Measurements from ENCODE around the gene KCNJ14.
A peak's percentile ranks its signal among the peaks of the same experiment; 100 is the strongest.

Gene KCNJ14

GRCh38 chr19:48455171-48455907 is at the start of gene KCNJ14:
TSS of gene KCNJ14 (plus strand) at chr19:48455574. CDS start at chr19:48461725, 6,151 bp downstream.
- Histone ChIP-seq H3K36me3 (ENCODE audit: insufficient read depth, low read depth, low read length) (peaks cover 61% of the 10 kb centered on the region), H3K9me3 (ENCODE audit: insufficient read depth, low read depth, low read length) (no peaks in the 10 kb centered on the region), H3K4me1 (ENCODE audit: insufficient read depth, low read length) (no peaks in the 10 kb centered on the region), H3K27ac (ENCODE audit: low read length) (no peak within 1 kb of the TSS), H3K9ac (ENCODE audit: low read depth, low read length) (no peak within 1 kb of the TSS), H3K27me3 (ENCODE audit: insufficient read depth, low read length) (no peaks in the 10 kb centered on the region), H3K4me3 (ENCODE audit: low read length) (no peak within 1 kb of the TSS)

DNA sequence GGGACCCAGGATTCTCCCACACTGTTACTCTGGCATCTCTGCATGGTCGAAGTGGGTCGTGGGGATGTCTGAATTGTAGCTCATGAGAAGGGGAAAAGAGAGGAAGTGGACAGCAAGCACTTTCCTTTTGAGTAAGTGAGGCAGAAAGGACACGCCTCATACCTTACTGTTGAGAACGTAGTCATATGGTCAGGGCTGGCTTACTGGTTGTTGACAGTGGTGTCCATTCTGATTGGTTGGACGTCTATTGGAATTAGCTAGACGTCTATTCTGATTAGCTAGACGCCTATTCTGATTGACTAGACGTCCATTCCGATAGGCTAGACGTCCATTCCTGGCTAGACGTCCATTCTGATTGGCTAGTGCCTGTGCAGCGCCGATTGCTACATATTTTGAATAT is 49.5 kb upstream of the KCNJ14 start:
- Histone ChIP-seq H3K4me1 (ENCODE audit: insufficient read depth, low read length) (peaks cover 6% of the 10 kb centered on the region; the same call in 1 of the 2 replicates), H3K9ac (ENCODE audit: low read depth, low read length) (no peak overlapping the region), H3K9me3 (ENCODE audit: insufficient read depth, low read depth, low read length) (no peaks in the 10 kb centered on the region), H3K36me3 (ENCODE audit: insufficient read depth, low read depth, low read length) (no peaks in the 10 kb centered on the region), H3K4me3 (ENCODE audit: low read length) (no peak overlapping the region), H3K27ac (ENCODE audit: low read length) (no peak overlapping the region), H3K27me3 (ENCODE audit: insufficient read depth, low read length) (no peaks in the 10 kb centered on the region)

- no peaks in the 10 kb centered on the region for H3K9me3 ChIP-seq (ENCODE audit: insufficient read depth, low read depth, low read length)
- peak overlapping the region; percentile 71 for H3K4me3 ChIP-seq (ENCODE audit: low read length)
- H3K27me3 ChIP-seq (ENCODE audit: insufficient read depth, low read length), result peaks cover 7% of the 10 kb centered on the region; the same call in 1 of the 2 replicates
- 0 out of 2 replicates have a peak, but pooled peaks cover 3% of the 10 kb centered on the region for H3K4me1 ChIP-seq (ENCODE audit: insufficient read depth, low read length)
- H3K9ac ChIP-seq (ENCODE audit: low read depth, low read length), result peak overlapping the region; percentile 58; the same call in 1 of the 2 replicates
- H3K36me3 ChIP-seq (ENCODE audit: insufficient read depth, low read depth, low read length), result no peaks in the 10 kb centered on the region
- H3K27ac ChIP-seq (ENCODE audit: low read length), result no peak overlapping the region
These were observed 41.3 kb upstream of the KCNJ14 start for GRCh38 chr19:48413879-48414587.

DNA sequence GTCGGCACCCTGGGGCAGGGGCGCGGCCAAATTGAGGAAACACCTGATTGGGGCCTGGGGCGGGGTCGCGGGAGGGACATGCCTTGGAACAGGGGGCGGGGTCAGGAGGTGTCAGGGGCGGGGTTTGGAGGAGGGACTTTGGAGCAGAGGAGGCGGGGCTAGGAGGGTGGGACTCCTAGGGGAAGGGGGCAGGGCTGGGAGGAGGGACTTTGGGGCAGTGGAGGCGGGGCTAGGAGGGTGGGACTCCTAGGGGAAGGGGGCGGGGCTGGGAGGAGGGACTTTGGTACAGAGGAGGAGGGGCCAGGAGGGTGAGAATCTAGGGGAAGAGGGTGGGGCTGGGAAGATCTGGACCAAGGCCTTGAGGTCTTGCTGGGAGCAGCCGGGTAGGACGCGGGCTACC is 40.0 kb upstream of the KCNJ14 start:
- Histone ChIP-seq H3K27ac (ENCODE audit: low read length) (no peak overlapping the region), H3K4me3 (ENCODE audit: low read length) (peak overlapping the region; percentile 71; the same call in 1 of the 2 replicates), H3K27me3 (ENCODE audit: insufficient read depth, low read length) (peaks cover 7% of the 10 kb centered on the region; the same call in 1 of the 2 replicates), H3K9ac (ENCODE audit: low read depth, low read length) (no peak overlapping the region), H3K4me1 (ENCODE audit: insufficient read depth, low read length) (peaks cover 3% of the 10 kb centered on the region; the same call in 1 of the 2 replicates), H3K9me3 (ENCODE audit: insufficient read depth, low read depth, low read length) (no peaks in the 10 kb centered on the region), H3K36me3 (ENCODE audit: insufficient read depth, low read depth, low read length) (no peaks in the 10 kb centered on the region)

- H3K9me3 ChIP-seq (ENCODE audit: insufficient read depth, low read depth, low read length), result no peaks in the 10 kb centered on the region
- no peak overlapping the region for H3K27ac ChIP-seq (ENCODE audit: low read length)
- H3K9ac ChIP-seq (ENCODE audit: low read depth, low read length), result no peak overlapping the region
- peaks cover 7% of the 10 kb centered on the region; the same call in 1 of the 2 replicates for H3K27me3 ChIP-seq (ENCODE audit: insufficient read depth, low read length)
- H3K36me3 ChIP-seq (ENCODE audit: insufficient read depth, low read depth, low read length), result no peaks in the 10 kb centered on the region
- no peak overlapping the region for H3K4me3 ChIP-seq (ENCODE audit: low read length)
- H3K4me1 ChIP-seq (ENCODE audit: insufficient read depth, low read length), result peaks cover 3% of the 10 kb centered on the region; the same call in 1 of the 2 replicates
These were observed 39.6 kb upstream of the KCNJ14 start for GRCh38 chr19:48415806-48416221.

- no peak overlapping the region for H3K4me3 ChIP-seq (ENCODE audit: low read length)
- H3K9ac ChIP-seq (ENCODE audit: low read depth, low read length), result no peak overlapping the region
- H3K27me3 ChIP-seq (ENCODE audit: insufficient read depth, low read length), result peaks cover 7% of the 10 kb centered on the region; the same call in 1 of the 2 replicates
- H3K9me3 ChIP-seq (ENCODE audit: insufficient read depth, low read depth, low read length), result no peaks in the 10 kb centered on the region
- no peak overlapping the region for H3K27ac ChIP-seq (ENCODE audit: low read length)
- no peaks in the 10 kb centered on the region for H3K36me3 ChIP-seq (ENCODE audit: insufficient read depth, low read depth, low read length)
- H3K4me1 ChIP-seq (ENCODE audit: insufficient read depth, low read length), result peaks cover 3% of the 10 kb centered on the region; the same call in 1 of the 2 replicates
These were observed 38.0 kb upstream of the KCNJ14 start for GRCh38 chr19:48417421-48417820.

- Histone ChIP-seq H3K36me3 (ENCODE audit: insufficient read depth, low read depth, low read length) (no peaks in the 10 kb centered on the region), H3K4me3 (ENCODE audit: low read length) (no peak overlapping the region), H3K9ac (ENCODE audit: low read depth, low read length) (no peak overlapping the region), H3K9me3 (ENCODE audit: insufficient read depth, low read depth, low read length) (no peaks in the 10 kb centered on the region), H3K4me1 (ENCODE audit: insufficient read depth, low read length) (peaks cover 2% of the 10 kb centered on the region; the same call in 1 of the 2 replicates), H3K27ac (ENCODE audit: low read length) (no peak overlapping the region), H3K27me3 (ENCODE audit: insufficient read depth, low read length) (peaks cover 7% of the 10 kb centered on the region; the same call in 1 of the 2 replicates)
These were observed 36.9 kb upstream of the KCNJ14 start for GRCh38 chr19:48418317-48419064.

GRCh38 chr19:48419158-48419920 is 36.0 kb upstream of the KCNJ14 start:
- no peaks in the 10 kb centered on the region for H3K9me3 ChIP-seq (ENCODE audit: insufficient read depth, low read depth, low read length)
- peaks cover 4% of the 10 kb centered on the region; the same call in 1 of the 2 replicates for H3K27me3 ChIP-seq (ENCODE audit: insufficient read depth, low read length)
- no peak overlapping the region for H3K27ac ChIP-seq (ENCODE audit: low read length)
- H3K4me1 ChIP-seq (ENCODE audit: insufficient read depth, low read length), result no peaks in the 10 kb centered on the region; the same call in 1 of the 2 replicates
- H3K4me3 ChIP-seq (ENCODE audit: low read length), result no peak overlapping the region; the same call in 1 of the 2 replicates
- H3K9ac ChIP-seq (ENCODE audit: low read depth, low read length), result no peak overlapping the region
- no peaks in the 10 kb centered on the region for H3K36me3 ChIP-seq (ENCODE audit: insufficient read depth, low read depth, low read length)

DNA sequence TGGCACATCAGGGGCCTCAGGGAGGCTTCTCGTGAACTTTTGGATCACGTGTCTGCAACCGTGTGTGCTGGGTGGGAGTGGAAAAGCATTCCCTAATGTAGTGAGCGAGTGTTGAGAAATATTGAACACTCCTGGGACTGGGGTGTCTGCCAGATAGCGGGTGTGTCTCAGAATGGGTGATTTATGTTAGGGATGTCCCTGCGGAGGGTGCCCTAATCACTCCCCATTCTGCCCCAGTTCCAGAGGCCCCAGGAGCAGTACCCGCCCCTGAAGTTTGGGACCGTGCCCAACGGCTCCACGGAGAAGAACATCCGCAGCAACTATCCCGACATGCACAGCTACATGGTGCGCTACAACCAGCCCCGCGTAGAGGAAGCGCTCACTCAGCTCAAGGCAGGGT is 33.8 kb upstream of the KCNJ14 start:
- H3K9me3 ChIP-seq (ENCODE audit: insufficient read depth, low read depth, low read length), result no peaks in the 10 kb centered on the region
- no peak overlapping the region for H3K27ac ChIP-seq (ENCODE audit: low read length)
- no peak overlapping the region for H3K9ac ChIP-seq (ENCODE audit: low read depth, low read length)
- H3K27me3 ChIP-seq (ENCODE audit: insufficient read depth, low read length), result no peaks in the 10 kb centered on the region
- no peaks in the 10 kb centered on the region; the same call in 1 of the 2 replicates for H3K4me1 ChIP-seq (ENCODE audit: insufficient read depth, low read length)
- no peak overlapping the region for H3K4me3 ChIP-seq (ENCODE audit: low read length)
- no peaks in the 10 kb centered on the region for H3K36me3 ChIP-seq (ENCODE audit: insufficient read depth, low read depth, low read length)

DNA sequence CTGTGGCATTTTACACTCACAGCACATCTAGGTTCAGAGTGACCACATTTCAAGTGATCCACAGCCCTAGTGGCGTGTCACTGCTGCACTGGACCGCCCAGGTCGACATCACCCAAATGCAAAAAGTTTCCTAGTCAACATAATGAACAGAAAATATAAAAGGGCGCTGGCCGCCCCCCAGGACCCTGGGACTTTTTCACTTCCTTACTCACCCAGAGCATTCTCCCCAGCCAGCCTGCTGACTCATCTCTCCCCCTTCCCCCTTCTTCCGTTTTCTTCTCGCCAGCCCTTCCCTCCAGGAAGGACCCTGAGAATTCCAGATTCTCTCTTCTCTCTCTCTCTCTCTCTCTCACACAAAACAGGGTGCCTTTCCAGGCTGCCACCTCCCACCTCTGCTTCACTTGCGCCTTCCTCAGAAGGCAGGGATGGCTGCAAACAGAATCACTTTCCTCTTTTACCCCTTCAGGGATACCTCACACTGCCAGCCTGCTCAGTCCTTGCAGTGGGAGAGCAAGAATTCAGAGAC is 30.6 kb upstream of the KCNJ14 start:
- Histone ChIP-seq H3K27ac (ENCODE audit: low read length) (no peak overlapping the region), H3K27me3 (ENCODE audit: insufficient read depth, low read length) (no peaks in the 10 kb centered on the region), H3K4me1 (ENCODE audit: insufficient read depth, low read length) (no peaks in the 10 kb centered on the region; the same call in 1 of the 2 replicates), H3K4me3 (ENCODE audit: low read length) (no peak overlapping the region), H3K36me3 (ENCODE audit: insufficient read depth, low read depth, low read length) (no peaks in the 10 kb centered on the region), H3K9ac (ENCODE audit: low read depth, low read length) (peak overlapping the region; percentile 65; the same call in 1 of the 2 replicates), H3K9me3 (ENCODE audit: insufficient read depth, low read depth, low read length) (no peaks in the 10 kb centered on the region)

All from iPS-20b (cell line).